WERI-Rb-1 (cell line): Measurements from ENCODE around the gene ALOX15B.

Experiments used
- DNase-seq: peaks from one replicate; pipeline ENCODE4 v3.0.0-alpha.2; 2020
- H3K27ac ChIP-seq: fragments of 250-450 bp; sonication (Bioruptor Pico); 2 replicates; pipeline ENCODE4 v1.5.1; 2020; ENCODE audit warnings: mild to moderate bottlenecking, moderate library complexity
- H3K27me3 ChIP-seq: fragments of 250-450 bp; sonication (Bioruptor Pico); 2 replicates; pipeline ENCODE4 v1.5.1; 2021; ENCODE audit warnings: mild to moderate bottlenecking, low read depth, moderate library complexity; ENCODE audit not compliant: insufficient read depth, severe bottlenecking
- H3K36me3 ChIP-seq: fragments of 250-450 bp; sonication (Bioruptor Pico); 2 replicates; pipeline ENCODE4 v1.5.1; 2020; ENCODE audit warnings: mild to moderate bottlenecking, moderate library complexity
- H3K4me3 ChIP-seq: 2 replicates; pipeline ENCODE4 v1.5.1; 2011; ENCODE audit warnings: low read depth, mild to moderate bottlenecking, control low read depth, low read length
- H3K9me3 ChIP-seq: fragments of 250-450 bp; sonication (Bioruptor Pico); 2 replicates; pipeline ENCODE4 v1.5.1; 2021; ENCODE audit warnings: mild to moderate bottlenecking, moderate library complexity; ENCODE audit not compliant: severe bottlenecking
- TF ChIP-seq, protein P1 (sequence below): IDR thresholded peaks from 2 replicates; pipeline ENCODE4 v1.5.1; 2011; ENCODE audit warnings: low read depth, mild to moderate bottlenecking, control low read depth, inconsistent platforms, low read length

The ALOX15B gene

DNA sequence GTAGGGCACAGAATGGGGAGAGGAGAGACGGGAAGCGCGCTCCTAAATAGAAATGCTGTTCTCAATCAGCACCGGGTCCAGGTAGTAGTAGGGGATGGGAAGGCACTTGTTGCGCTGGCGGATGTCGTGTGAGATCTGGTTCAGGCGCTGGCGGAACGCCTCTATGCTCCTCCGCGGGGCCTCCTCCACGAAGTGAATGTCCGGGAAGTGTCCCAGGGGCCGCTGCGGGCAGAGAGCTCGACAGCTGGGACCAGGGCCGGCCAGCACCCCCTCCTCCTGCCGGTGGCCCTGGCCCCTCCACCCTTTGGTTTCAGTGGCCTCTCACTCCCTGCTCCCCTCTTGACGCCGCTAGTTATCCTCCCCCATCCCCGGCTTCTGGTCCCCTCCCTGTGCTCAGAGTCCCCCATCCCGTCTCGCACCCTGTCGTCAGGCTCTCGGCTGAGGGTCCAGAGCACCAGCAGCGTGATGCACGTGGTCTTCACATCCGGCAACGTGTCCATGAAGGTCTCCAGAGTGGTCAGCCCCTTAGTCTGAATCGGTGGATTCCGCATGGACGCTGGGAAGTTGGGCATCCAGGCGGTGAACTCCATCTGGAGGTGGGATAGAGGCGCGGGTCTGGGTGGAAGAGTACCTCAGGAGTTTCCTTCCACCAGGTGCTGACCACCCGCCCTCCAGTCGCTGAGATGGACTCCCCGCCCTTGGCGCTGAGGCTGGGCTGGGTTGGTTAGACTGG lies 34.0 kb downstream of the ALOX15B start:
- Histone ChIP-seq H3K36me3 (no peaks in the 10 kb centered on the region), H3K4me3 (no peak overlapping the region), H3K9me3 (no peaks in the 10 kb centered on the region), H3K27me3 (peaks cover 12% of the 10 kb centered on the region), H3K27ac (no peak overlapping the region)
- no peak for DNase-seq
- TF ChIP-seq, protein P1, sequence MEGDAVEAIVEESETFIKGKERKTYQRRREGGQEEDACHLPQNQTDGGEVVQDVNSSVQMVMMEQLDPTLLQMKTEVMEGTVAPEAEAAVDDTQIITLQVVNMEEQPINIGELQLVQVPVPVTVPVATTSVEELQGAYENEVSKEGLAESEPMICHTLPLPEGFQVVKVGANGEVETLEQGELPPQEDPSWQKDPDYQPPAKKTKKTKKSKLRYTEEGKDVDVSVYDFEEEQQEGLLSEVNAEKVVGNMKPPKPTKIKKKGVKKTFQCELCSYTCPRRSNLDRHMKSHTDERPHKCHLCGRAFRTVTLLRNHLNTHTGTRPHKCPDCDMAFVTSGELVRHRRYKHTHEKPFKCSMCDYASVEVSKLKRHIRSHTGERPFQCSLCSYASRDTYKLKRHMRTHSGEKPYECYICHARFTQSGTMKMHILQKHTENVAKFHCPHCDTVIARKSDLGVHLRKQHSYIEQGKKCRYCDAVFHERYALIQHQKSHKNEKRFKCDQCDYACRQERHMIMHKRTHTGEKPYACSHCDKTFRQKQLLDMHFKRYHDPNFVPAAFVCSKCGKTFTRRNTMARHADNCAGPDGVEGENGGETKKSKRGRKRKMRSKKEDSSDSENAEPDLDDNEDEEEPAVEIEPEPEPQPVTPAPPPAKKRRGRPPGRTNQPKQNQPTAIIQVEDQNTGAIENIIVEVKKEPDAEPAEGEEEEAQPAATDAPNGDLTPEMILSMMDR, result no peak

DNA sequence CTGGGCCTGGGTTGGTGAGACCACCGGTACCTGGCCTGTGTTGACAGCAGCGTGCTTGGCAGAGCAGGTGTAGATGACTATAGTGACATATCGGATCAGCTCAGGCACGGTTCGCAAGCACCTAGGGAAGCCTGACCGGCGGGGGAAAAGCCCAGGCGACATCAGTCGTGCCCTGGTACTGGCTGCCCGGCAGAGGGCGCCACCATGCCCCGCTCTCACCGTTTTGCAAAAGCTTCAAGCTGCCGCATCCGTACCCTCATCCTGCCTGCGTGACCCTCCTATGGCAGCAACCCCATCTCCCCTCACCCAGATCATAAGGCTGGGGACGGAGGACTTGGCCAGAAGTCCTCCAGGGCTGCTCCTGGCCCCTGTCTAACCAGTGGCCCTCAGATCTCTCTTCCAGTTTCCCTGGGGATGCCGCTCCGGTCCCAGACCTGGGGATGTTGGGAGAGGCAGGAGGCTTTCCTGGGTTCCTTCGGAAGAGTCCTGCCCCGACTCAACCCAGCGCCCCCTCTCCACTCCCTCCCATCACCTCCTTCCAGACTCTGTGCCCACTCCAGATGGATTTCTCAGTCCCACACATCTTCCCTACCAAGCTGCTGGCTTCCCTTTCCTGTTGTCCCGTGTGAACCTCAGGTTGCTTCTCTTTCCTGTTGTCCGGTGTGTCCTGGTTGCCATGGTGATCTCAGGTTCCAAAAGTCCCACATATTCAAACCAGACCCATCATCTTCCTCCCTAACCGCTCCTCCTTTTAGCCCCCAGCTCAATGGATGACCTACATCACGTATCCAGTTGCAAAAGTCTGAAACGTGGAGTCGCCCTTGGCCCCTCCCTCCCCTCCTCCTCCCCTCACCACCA lies 35.0 kb downstream of the ALOX15B start:
- Histone ChIP-seq H3K4me3 (peak overlapping the region; percentile 13), H3K36me3 (no peaks in the 10 kb centered on the region), H3K9me3 (no peaks in the 10 kb centered on the region), H3K27ac (no peak overlapping the region), H3K27me3 (peaks cover 12% of the 10 kb centered on the region)
- TF ChIP-seq, protein P1, result peak; percentile 99
- DNase-seq, result peak; percentile 83

GRCh38 chr17:8074554-8074953 lies 35.7 kb downstream of the ALOX15B start:
- DNase-seq, result no peak
- H3K27me3 ChIP-seq, result peaks cover 12% of the 10 kb centered on the region
- TF ChIP-seq, protein P1, result no peak
- no peaks in the 10 kb centered on the region for H3K9me3 ChIP-seq
- H3K4me3 ChIP-seq, result no peak overlapping the region
- no peaks in the 10 kb centered on the region for H3K36me3 ChIP-seq
- no peak overlapping the region for H3K27ac ChIP-seq

DNA sequence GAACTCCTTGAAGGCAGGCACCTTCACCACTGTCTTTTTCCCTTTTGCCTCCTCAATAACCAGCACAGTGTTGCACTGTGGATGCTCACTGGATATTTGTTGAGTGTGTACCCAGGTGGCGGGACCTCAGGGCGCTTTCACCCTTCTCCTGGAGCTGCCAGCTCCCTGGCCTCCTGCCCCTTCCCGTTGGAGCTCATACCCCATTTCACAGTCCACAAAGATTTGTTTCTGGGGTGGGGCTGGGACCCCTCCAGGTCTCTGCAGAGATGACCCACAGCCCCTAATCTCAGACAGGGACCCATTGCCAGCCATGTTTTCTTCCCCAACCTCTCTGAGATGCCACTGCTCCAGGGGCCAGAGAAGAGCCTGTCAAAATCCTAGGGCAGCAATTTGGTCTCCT lies 36.2 kb downstream of the ALOX15B start:
- TF ChIP-seq, protein P1, result no peak
- H3K27me3 ChIP-seq, result peaks cover 12% of the 10 kb centered on the region
- no peaks in the 10 kb centered on the region for H3K9me3 ChIP-seq

DNA sequence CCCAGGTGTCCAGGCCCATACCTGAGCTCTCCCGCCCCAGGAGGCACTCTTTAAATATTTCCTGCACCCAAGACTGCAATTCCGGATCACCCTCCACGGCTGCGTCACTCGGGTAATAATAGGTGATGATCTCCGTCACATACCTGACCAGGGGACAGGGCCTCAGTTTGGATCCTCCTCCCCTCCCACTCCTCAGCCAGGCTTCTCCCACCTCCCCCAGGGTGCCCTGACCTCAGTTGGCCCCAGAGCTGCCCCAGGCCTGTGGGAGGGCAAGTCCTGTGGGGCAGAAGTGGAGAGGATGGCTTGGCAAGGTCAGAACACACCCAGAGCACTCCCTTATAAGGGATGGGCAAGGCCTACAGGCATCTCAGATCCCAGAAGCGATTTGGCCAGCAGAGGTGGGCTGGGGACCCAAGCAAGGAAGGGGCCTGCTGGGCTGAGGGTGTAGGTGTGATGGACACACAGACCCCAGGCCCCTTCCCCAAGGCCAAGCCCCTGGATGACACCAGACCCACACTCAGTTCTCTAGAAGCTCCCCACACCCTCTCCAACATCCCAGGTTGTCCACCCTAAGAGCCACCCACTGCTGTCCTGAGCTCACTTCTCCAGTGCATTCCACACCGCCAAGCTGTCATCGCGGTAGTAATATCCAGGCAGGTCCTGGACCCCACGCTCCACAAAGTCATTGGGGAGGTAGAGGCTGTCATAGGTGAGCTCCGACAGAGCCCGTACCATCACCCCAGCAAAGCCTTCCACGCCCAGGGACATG lies 36.9 kb downstream of the ALOX15B start:
- no peaks in the 10 kb centered on the region for H3K36me3 ChIP-seq
- TF ChIP-seq, protein P1, result no peak
- H3K9me3 ChIP-seq, result no peaks in the 10 kb centered on the region
- no peak overlapping the region for H3K27ac ChIP-seq
- H3K27me3 ChIP-seq, result peaks cover 12% of the 10 kb centered on the region
- no peak for DNase-seq
- no peak overlapping the region for H3K4me3 ChIP-seq

More for the DNA sequence above, 36.2 kb downstream of the ALOX15B start:
- no peak for DNase-seq
- no peaks in the 10 kb centered on the region for H3K36me3 ChIP-seq
- H3K27ac ChIP-seq, result no peak overlapping the region
- no peak overlapping the region for H3K4me3 ChIP-seq
